Measurements from ENCODE around the gene WNK4. TPM values are rescaled to one million over a fixed set of nuclear protein-coding genes. Genes with fewer than 3 reads are reported as not detected.

Gene WNK4
- total and polyA plus RNA-seq, 2 experiments from 2014 or later: 0.10 to 0.65 TPM

DNA sequence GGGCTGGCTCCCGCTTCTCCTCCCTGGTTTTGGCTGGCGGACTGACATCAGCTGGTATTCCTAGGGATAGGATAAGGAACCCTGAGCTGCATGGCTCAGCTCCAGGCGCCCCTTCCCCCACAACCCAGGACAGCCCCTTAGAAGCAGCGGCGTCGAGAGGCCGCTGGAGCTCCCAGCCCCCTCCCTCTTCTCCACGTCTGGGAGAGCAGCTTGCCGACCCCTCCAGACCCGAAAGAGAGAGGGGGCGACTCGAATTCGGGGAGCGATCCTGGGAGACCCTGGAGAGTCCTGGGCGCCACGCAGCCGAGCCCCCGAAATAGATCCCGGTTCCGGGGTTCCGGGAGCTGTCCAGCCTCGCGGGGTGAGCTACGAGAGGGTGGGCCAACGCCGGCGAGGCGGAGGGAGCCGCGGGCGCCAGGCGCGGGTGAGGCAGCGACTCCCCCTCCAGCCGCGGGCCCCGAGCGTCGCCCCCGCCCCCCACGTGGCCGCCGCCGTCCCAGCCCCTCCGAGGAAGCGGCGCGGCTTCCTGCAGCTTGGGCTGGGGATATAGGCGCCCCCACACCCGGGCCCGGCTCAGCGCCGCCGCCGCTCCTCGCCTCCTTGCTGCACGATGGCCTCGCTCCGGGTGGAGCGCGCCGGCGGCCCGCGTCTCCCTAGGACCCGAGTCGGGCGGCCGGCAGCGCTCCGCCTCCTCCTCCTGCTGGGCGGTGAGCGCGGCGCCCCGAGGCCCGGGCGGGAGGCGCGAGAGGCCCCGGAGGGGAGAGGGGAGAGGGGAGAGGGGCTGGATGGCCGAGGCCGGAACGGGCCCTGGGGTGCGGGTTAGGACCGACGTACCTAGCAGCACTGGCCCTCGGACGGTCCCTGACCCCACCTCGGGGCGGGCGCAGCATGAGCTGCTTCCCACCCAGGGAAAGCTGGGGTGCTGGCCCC, 19.5 kb upstream of the WNK4 start, which contains the start of gene RAMP2:
Gene RAMP2 (plus strand): TSS at position 576 of the 930 bp plus-strand sequence. CDS start 35 bp downstream, at position 611.
- peak; percentile 73 for DNase-seq (ENCODE audit: low spot score)
- H3K9me3 Mint-ChIP-seq: no peaks in the 10 kb centered on the region
- Histone ChIP-seq H3K27ac (ENCODE audit: low read depth) (no peak within 1 kb of the TSS), H3K4me2 (peak within 1 kb of the TSS; percentile 96), H3K9me2 (ENCODE audit: insufficient read depth) (no peaks in the 10 kb centered on the region), H3K4me1 (ENCODE audit: insufficient read depth) (peaks cover 15% of the 10 kb centered on the region; the same call in 1 of the 2 replicates), H3K79me2 (replicated peaks; ENCODE audit: insufficient read depth) (no peaks in the 10 kb centered on the region), H2AFZ (peak within 1 kb of the TSS; percentile 97), H3K36me3 (ENCODE audit: insufficient read depth) (no peaks in the 10 kb centered on the region; the same call in 1 of the 2 replicates), H3K27me3 (ENCODE audit: insufficient read depth) (peaks cover 40% of the 10 kb centered on the region), H3K4me3 (peak within 1 kb of the TSS; percentile 80), H3F3A (replicated peaks; ENCODE audit: low read depth) (no peaks in the 10 kb centered on the region; the same call in 1 of the 2 replicates), H4K20me1 (replicated peaks; ENCODE audit: insufficient read depth) (no peaks in the 10 kb centered on the region)
- H3K4me1 Mint-ChIP-seq: peaks cover 24% of the 10 kb centered on the region
- peaks cover 41% of the 10 kb centered on the region for H3K27me3 Mint-ChIP-seq (ENCODE audit: insufficient read depth, low read depth, poor library complexity)
- no peak within 1 kb of the TSS for H3K27ac Mint-ChIP-seq
- H3K4me3 Mint-ChIP-seq: peak within 1 kb of the TSS; percentile 68
- no peaks in the 10 kb centered on the region for H3K36me3 Mint-ChIP-seq (ENCODE audit: low read depth)
- ATAC-seq: peak; percentile 74
- TF ChIP-seq, protein P1, sequence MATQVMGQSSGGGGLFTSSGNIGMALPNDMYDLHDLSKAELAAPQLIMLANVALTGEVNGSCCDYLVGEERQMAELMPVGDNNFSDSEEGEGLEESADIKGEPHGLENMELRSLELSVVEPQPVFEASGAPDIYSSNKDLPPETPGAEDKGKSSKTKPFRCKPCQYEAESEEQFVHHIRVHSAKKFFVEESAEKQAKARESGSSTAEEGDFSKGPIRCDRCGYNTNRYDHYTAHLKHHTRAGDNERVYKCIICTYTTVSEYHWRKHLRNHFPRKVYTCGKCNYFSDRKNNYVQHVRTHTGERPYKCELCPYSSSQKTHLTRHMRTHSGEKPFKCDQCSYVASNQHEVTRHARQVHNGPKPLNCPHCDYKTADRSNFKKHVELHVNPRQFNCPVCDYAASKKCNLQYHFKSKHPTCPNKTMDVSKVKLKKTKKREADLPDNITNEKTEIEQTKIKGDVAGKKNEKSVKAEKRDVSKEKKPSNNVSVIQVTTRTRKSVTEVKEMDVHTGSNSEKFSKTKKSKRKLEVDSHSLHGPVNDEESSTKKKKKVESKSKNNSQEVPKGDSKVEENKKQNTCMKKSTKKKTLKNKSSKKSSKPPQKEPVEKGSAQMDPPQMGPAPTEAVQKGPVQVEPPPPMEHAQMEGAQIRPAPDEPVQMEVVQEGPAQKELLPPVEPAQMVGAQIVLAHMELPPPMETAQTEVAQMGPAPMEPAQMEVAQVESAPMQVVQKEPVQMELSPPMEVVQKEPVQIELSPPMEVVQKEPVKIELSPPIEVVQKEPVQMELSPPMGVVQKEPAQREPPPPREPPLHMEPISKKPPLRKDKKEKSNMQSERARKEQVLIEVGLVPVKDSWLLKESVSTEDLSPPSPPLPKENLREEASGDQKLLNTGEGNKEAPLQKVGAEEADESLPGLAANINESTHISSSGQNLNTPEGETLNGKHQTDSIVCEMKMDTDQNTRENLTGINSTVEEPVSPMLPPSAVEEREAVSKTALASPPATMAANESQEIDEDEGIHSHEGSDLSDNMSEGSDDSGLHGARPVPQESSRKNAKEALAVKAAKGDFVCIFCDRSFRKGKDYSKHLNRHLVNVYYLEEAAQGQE (IDR thresholded peaks at IDR 0.05; ENCODE audit: unreplicated experiment): peak; percentile 70
- TF ChIP-seq STAT1 (IDR thresholded peaks at IDR 0.05; ENCODE audit: unreplicated experiment): no peak

DNA sequence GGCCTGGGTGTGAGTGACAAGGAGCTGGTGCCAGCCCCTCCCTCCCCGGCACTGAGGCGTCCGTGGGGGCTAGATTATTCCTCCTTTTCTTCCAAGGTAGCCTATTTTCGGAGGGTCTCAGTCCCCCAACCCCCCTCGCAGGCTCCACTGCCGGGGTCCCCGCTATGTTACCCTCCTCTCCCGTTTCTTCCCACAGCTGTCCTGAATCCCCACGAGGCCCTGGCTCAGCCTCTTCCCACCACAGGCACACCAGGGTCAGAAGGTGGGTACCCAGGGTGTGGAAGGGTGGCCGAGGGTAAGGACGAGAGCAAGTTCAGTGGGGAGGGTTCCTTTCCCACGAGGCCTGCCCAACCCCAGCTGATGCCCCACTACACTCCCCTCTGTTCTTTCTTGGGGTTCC, 18.8 kb upstream of the WNK4 start:
- DNase-seq (ENCODE audit: low spot score): no peak
- Mint-ChIP-seq H3K36me3 (ENCODE audit: low read depth) (no peaks in the 10 kb centered on the region), H3K27me3 (ENCODE audit: insufficient read depth, low read depth, poor library complexity) (peaks cover 41% of the 10 kb centered on the region), H3K4me1 (peaks cover 24% of the 10 kb centered on the region), H3K9me3 (no peaks in the 10 kb centered on the region), H3K27ac (no peak overlapping the region), H3K4me3 (peak overlapping the region; percentile 39)
- Histone ChIP-seq H3K36me3 (ENCODE audit: insufficient read depth) (no peaks in the 10 kb centered on the region; the same call in 1 of the 2 replicates), H3K9me2 (ENCODE audit: insufficient read depth) (no peaks in the 10 kb centered on the region), H3K27ac (ENCODE audit: low read depth) (no peak overlapping the region), H3K4me3 (peak overlapping the region; percentile 80), H3K27me3 (ENCODE audit: insufficient read depth) (peaks cover 40% of the 10 kb centered on the region), H2AFZ (peak overlapping the region; percentile 81; the same call in 1 of the 2 replicates), H3F3A (replicated peaks; ENCODE audit: low read depth) (no peaks in the 10 kb centered on the region; the same call in 1 of the 2 replicates), H3K79me2 (replicated peaks; ENCODE audit: insufficient read depth) (no peaks in the 10 kb centered on the region), H3K4me2 (peak overlapping the region; percentile 96), H3K4me1 (ENCODE audit: insufficient read depth) (peaks cover 15% of the 10 kb centered on the region; the same call in 1 of the 2 replicates), H4K20me1 (replicated peaks; ENCODE audit: insufficient read depth) (no peaks in the 10 kb centered on the region)
- no peak for TF ChIP-seq STAT1 (IDR thresholded peaks at IDR 0.05; ENCODE audit: unreplicated experiment)
- TF ChIP-seq, protein P2, sequence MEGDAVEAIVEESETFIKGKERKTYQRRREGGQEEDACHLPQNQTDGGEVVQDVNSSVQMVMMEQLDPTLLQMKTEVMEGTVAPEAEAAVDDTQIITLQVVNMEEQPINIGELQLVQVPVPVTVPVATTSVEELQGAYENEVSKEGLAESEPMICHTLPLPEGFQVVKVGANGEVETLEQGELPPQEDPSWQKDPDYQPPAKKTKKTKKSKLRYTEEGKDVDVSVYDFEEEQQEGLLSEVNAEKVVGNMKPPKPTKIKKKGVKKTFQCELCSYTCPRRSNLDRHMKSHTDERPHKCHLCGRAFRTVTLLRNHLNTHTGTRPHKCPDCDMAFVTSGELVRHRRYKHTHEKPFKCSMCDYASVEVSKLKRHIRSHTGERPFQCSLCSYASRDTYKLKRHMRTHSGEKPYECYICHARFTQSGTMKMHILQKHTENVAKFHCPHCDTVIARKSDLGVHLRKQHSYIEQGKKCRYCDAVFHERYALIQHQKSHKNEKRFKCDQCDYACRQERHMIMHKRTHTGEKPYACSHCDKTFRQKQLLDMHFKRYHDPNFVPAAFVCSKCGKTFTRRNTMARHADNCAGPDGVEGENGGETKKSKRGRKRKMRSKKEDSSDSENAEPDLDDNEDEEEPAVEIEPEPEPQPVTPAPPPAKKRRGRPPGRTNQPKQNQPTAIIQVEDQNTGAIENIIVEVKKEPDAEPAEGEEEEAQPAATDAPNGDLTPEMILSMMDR (conservative IDR thresholded peaks at IDR 0.05; ENCODE audit: low read depth in 2 of 2): no peak
- TF ChIP-seq NANOG (IDR thresholded peaks at IDR 0.05; ENCODE audit: borderline replicate concordance): no peak
- TF ChIP-seq EZH2phosphoT487 (IDR thresholded peaks at IDR 0.05; ENCODE audit: unreplicated experiment): no peak
- no peak for TF ChIP-seq JUNB (IDR thresholded peaks at IDR 0.05; ENCODE audit: unreplicated experiment)
- TF ChIP-seq, protein P3, sequence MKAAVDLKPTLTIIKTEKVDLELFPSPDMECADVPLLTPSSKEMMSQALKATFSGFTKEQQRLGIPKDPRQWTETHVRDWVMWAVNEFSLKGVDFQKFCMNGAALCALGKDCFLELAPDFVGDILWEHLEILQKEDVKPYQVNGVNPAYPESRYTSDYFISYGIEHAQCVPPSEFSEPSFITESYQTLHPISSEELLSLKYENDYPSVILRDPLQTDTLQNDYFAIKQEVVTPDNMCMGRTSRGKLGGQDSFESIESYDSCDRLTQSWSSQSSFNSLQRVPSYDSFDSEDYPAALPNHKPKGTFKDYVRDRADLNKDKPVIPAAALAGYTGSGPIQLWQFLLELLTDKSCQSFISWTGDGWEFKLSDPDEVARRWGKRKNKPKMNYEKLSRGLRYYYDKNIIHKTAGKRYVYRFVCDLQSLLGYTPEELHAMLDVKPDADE (IDR thresholded peaks at IDR 0.05): no peak
- ATAC-seq: no peak

All from GM23338 (cell line).